Neural crest cell (in vitro differentiated cells): ENCODE results near the gene SRPK2. TPM values are rescaled to one million over a fixed set of nuclear protein-coding genes. Genes with fewer than 3 reads are reported as not detected.

Experiments used
- DNase-seq: peaks from one replicate; pipeline ENCODE4 v3.0.0; 2021; ENCODE audit warnings: low read depth, mixed read lengths, low spot score
- H3K27ac Mint-ChIP-seq: one replicate; pipeline ENCODE4 v1.8.0; 2021; ENCODE audit warnings: mild to moderate bottlenecking, mixed read lengths; ENCODE audit not compliant: unreplicated experiment
- H3K27me3 Mint-ChIP-seq: 2 replicates; pipeline ENCODE4 v1.8.0; 2021; ENCODE audit warnings: low read depth, mild to moderate bottlenecking, mixed read lengths
- H3K36me3 Mint-ChIP-seq: 2 replicates; pipeline ENCODE4 v1.8.0; 2021; ENCODE audit warnings: low read depth, mild to moderate bottlenecking, mixed read lengths
- H3K4me1 Mint-ChIP-seq: 2 replicates; pipeline ENCODE4 v1.8.0; 2021; ENCODE audit warnings: mixed read lengths
- H3K4me3 Mint-ChIP-seq: one replicate; pipeline ENCODE4 v1.8.0; 2021; ENCODE audit warnings: mild to moderate bottlenecking, mixed read lengths
- H3K9me3 Mint-ChIP-seq: 2 replicates; pipeline ENCODE4 v1.8.0; 2021; ENCODE audit warnings: mixed read lengths
- total RNA-seq: library from RNA; stranded (reverse); gene quantifications from 2 replicates; pipeline ENCODE4 v1.2.1, GENCODE V29; 2021
- TF ChIP-seq, protein P1 (sequence below): fragments of 200-600 bp; sonication (generic); conservative IDR thresholded peaks from 2 replicates; pipeline ENCODE4 v1.5.0; 2021; ENCODE audit warnings: antibody characterized with exemption, mild to moderate bottlenecking

Gene SRPK2
- total RNA-seq, 1 donor from 2014 or later: 44.6 TPM

- no peak overlapping the region for H3K4me3 Mint-ChIP-seq
- no peak for DNase-seq
- peaks cover 2% of the 10 kb centered on the region for H3K36me3 Mint-ChIP-seq
- H3K9me3 Mint-ChIP-seq: peaks cover 5% of the 10 kb centered on the region
- H3K27me3 Mint-ChIP-seq: no peaks in the 10 kb centered on the region
- no peak overlapping the region for H3K27ac Mint-ChIP-seq
- H3K4me1 Mint-ChIP-seq: peaks cover 34% of the 10 kb centered on the region
- TF ChIP-seq, protein P1, sequence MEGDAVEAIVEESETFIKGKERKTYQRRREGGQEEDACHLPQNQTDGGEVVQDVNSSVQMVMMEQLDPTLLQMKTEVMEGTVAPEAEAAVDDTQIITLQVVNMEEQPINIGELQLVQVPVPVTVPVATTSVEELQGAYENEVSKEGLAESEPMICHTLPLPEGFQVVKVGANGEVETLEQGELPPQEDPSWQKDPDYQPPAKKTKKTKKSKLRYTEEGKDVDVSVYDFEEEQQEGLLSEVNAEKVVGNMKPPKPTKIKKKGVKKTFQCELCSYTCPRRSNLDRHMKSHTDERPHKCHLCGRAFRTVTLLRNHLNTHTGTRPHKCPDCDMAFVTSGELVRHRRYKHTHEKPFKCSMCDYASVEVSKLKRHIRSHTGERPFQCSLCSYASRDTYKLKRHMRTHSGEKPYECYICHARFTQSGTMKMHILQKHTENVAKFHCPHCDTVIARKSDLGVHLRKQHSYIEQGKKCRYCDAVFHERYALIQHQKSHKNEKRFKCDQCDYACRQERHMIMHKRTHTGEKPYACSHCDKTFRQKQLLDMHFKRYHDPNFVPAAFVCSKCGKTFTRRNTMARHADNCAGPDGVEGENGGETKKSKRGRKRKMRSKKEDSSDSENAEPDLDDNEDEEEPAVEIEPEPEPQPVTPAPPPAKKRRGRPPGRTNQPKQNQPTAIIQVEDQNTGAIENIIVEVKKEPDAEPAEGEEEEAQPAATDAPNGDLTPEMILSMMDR: no peak
Measured at GRCh38 chr7:105210721-105211205, 178.0 kb downstream of the SRPK2 start.

DNA sequence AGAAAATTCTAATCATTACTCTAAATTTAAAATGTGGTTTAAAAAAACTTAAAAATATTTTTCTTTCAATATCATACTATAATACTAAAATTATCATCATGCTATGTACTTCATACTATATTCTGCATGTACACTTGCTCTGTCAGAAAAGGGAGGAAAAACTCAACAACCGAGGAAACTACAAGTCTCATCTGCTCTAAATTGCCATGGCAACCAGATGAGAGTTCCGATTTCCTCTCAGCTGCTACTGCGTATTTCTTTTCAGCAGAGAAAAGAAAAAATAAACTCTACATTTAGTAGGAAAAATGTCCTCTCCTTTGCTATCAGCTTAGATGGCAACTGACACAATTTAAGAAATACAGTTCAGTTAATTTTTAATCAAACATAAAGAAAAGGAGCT lies 178.9 kb downstream of the SRPK2 start:
- Mint-ChIP-seq H3K9me3 (peaks cover 3% of the 10 kb centered on the region), H3K4me1 (peaks cover 34% of the 10 kb centered on the region), H3K27me3 (no peaks in the 10 kb centered on the region), H3K36me3 (no peaks in the 10 kb centered on the region), H3K4me3 (no peak overlapping the region), H3K27ac (no peak overlapping the region)
- TF ChIP-seq, protein P1: no peak
- no peak for DNase-seq

DNA sequence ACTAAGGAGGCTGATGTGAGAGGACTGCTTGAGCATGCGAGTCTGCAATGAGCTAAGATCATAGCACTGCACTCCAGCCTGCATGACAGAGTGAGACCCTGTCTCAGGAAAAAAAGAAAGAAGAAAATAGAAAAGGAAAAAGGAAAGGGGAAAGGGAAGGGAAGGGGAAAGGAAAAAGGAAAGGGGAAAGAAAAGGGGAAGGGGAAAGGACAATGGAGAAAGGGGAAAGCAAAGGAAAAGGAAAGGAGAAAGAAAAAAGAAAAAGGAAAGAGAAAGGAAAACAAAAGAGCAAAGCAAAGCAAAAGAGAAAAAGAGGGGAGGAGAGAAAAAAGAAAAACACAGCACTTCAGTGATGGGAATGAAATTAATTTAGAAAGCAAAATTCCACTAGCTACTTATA lies 179.3 kb downstream of the SRPK2 start:
- TF ChIP-seq, protein P1: no peak
- Mint-ChIP-seq H3K27ac (peak overlapping the region; percentile 39), H3K27me3 (no peaks in the 10 kb centered on the region), H3K4me3 (no peak overlapping the region), H3K4me1 (peaks cover 36% of the 10 kb centered on the region), H3K36me3 (no peaks in the 10 kb centered on the region), H3K9me3 (peaks cover 3% of the 10 kb centered on the region)
- DNase-seq: no peak

DNA sequence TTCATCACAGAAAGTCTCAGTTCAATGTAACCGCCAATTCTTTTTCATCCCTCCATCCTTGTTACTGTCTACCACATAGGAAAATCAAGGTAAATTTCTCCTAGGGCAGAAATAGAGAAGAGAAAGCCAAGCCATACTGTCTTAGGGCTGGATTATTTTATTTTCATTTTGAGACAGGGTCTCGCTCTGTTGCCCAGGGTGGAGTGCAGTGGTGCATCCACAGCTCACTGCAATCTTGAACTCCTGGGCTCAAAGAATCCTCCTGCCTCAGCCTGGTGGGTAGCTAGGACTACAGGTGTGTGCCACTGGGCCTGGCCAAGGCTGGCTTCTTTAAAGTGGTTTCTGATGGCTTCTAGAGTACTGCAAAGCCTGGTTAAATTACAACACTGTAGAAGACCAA lies 181.7 kb downstream of the SRPK2 start:
- TF ChIP-seq, protein P1: no peak
- no peak for DNase-seq
- peaks cover 3% of the 10 kb centered on the region for H3K9me3 Mint-ChIP-seq
- no peak overlapping the region for H3K4me3 Mint-ChIP-seq
- H3K4me1 Mint-ChIP-seq: peaks cover 56% of the 10 kb centered on the region
- no peaks in the 10 kb centered on the region for H3K27me3 Mint-ChIP-seq
- H3K27ac Mint-ChIP-seq: no peak overlapping the region
- H3K36me3 Mint-ChIP-seq: no peaks in the 10 kb centered on the region

DNA sequence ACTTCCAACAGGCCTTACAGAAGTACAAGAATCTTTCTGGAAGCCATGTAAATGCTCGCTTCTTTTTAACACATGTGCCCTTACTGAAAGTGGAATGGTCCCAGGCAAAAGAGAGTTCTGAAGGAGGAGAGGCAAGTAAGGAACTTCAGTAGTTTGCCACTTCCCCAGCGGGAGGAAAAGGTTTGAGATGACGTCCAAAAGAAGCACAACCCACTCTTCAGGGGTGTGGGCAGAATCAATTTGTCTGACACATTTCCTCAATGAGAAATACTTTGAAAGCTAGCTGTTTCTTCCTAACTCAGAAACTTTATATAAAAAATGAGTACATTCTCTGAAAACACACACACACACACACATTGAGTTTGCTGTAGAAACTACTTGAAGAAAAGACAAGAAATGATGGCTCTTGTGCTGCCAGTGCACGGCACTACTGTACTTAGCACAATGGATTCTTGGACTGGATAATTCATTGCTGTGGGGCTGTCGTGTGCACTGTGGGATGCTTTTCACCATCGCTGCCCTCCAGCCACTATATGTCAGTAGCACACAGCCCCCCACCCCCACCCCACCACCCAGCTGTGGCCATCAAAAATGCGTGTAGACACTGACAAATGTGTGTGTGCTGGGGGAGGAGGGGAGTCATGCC lies 183.0 kb downstream of the SRPK2 start:
- TF ChIP-seq, protein P1: no peak
- Mint-ChIP-seq H3K9me3 (no peaks in the 10 kb centered on the region), H3K27ac (no peak overlapping the region), H3K36me3 (no peaks in the 10 kb centered on the region), H3K4me1 (peaks cover 49% of the 10 kb centered on the region), H3K27me3 (no peaks in the 10 kb centered on the region), H3K4me3 (no peak overlapping the region)
- no peak for DNase-seq
